OCI-LY7 (cell line): ENCODE measurements around the gene KIR2DL3.

Experiments used
- EZH2phosphoT487 ChIP-seq: fragments of 200-600 bp; sonication (generic); IDR thresholded peaks from 2 replicates; pipeline ENCODE4 v1.6.1; 2018; ENCODE audit warnings: low read depth, borderline replicate concordance, mild to moderate bottlenecking, mixed run types, antibody characterized with exemption, low read length, moderate library complexity, mixed read lengths
- TF ChIP-seq, protein P1 (sequence below): fragments of 200-600 bp; sonication (generic); conservative IDR thresholded peaks from 2 replicates; pipeline ENCODE4 v1.5.1; 2014; ENCODE audit warnings: mild to moderate bottlenecking, antibody characterized with exemption, low read length, moderate library complexity, mixed read lengths

DNA sequence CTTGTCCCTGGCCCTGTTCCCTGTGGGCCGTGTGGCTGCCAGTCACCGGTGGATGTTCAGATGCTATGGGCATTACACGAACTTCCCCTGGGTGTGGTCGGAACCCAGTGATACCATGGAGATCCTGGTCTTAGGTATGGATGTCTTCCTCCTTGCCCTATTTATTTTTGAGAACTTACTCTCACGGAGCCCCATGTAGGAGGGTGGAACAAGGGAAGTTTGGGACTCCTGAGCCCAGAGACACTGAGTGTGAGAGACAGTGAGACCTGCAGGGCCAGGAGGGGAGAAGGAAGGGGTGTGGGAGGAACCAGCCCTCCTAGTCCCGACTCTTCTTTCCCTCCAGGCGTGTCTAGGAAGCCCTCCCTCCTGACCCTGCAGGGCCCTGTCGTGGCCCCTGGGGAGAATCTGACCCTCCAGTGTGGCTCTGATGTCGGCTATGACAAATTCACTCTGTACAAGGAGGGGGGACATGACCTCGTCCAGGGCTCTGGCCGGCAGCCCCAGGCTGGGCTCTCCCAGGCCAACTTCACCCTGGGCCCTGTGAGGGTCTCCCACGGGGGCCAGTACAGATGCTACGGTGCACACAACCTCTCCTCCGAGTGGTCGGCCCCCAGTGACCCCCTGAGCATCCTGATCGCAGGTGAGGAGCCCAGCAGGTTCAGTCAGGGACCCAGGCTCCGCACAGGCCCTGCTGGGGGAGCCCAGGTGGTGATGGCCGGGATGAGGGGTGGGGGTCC, 28.9 kb upstream of the KIR2DL3 start:
- TF ChIP-seq, protein P1, sequence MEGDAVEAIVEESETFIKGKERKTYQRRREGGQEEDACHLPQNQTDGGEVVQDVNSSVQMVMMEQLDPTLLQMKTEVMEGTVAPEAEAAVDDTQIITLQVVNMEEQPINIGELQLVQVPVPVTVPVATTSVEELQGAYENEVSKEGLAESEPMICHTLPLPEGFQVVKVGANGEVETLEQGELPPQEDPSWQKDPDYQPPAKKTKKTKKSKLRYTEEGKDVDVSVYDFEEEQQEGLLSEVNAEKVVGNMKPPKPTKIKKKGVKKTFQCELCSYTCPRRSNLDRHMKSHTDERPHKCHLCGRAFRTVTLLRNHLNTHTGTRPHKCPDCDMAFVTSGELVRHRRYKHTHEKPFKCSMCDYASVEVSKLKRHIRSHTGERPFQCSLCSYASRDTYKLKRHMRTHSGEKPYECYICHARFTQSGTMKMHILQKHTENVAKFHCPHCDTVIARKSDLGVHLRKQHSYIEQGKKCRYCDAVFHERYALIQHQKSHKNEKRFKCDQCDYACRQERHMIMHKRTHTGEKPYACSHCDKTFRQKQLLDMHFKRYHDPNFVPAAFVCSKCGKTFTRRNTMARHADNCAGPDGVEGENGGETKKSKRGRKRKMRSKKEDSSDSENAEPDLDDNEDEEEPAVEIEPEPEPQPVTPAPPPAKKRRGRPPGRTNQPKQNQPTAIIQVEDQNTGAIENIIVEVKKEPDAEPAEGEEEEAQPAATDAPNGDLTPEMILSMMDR = no peak
- TF ChIP-seq EZH2phosphoT487 = no peak
